GM23338 (cell line): ENCODE data around the gene FGFR3. TPM values are rescaled to one million over a fixed set of nuclear protein-coding genes. Genes with fewer than 3 reads are reported as not detected.

Experiments
- ATAC-seq: fragments of 200-7000 bp; cut with Tn5 transposase; 3 replicates; pipeline ENCODE4 v1.9.1; 2020
- DNase-seq: peaks from one replicate; pipeline ENCODE4 v3.0.0-alpha.2; 2015; ENCODE audit warnings: low spot score
- H2AFZ ChIP-seq: fragments of 200-600 bp; sonication (generic); 2 replicates; pipeline ENCODE4 v1.8.0; 2016; ENCODE audit warnings: antibody characterized with exemption, mild to moderate bottlenecking, moderate library complexity
- H3F3A ChIP-seq: fragments of 200-600 bp; sonication (generic); replicated peaks from 2 replicates; pipeline ENCODE4 v1.8.0; 2017; ENCODE audit warnings: antibody characterized with exemption, mixed run types, low read depth
- H3K27ac ChIP-seq: fragments of 200-600 bp; sonication (generic); 2 replicates; pipeline ENCODE4 v1.6.1; 2016; ENCODE audit warnings: low read depth
- H3K27me3 ChIP-seq: fragments of 200-600 bp; sonication (generic); 2 replicates; pipeline ENCODE4 v1.8.0; 2016; ENCODE audit warnings: mild to moderate bottlenecking, mixed run types, moderate library complexity; ENCODE audit not compliant: insufficient read depth
- H3K36me3 ChIP-seq: fragments of 200-600 bp; sonication (generic); 2 replicates; pipeline ENCODE4 v1.8.0; 2016; ENCODE audit warnings: mild to moderate bottlenecking; ENCODE audit not compliant: insufficient read depth
- H3K4me1 ChIP-seq: fragments of 200-600 bp; sonication (generic); 2 replicates; pipeline ENCODE4 v1.8.0; 2016; ENCODE audit warnings: mild to moderate bottlenecking, moderate library complexity; ENCODE audit not compliant: insufficient read depth
- H3K4me2 ChIP-seq: fragments of 200-600 bp; sonication (generic); 2 replicates; pipeline ENCODE4 v1.7.1; 2017; ENCODE audit warnings: mixed run types
- H3K4me3 ChIP-seq: fragments of 200-600 bp; sonication (generic); 2 replicates; pipeline ENCODE4 v1.6.1; 2016; ENCODE audit warnings: mixed run types
- H3K79me2 ChIP-seq: fragments of 200-600 bp; sonication (generic); replicated peaks from 2 replicates; pipeline ENCODE4 v1.8.0; 2017; ENCODE audit warnings: mild to moderate bottlenecking; ENCODE audit not compliant: insufficient read depth
- H3K9me2 ChIP-seq: fragments of 200-600 bp; sonication (generic); 2 replicates; pipeline ENCODE4 v1.8.0; 2017; ENCODE audit not compliant: insufficient read depth
- H4K20me1 ChIP-seq: fragments of 200-600 bp; sonication (generic); replicated peaks from 2 replicates; pipeline ENCODE4 v1.8.0; 2017; ENCODE audit warnings: mild to moderate bottlenecking; ENCODE audit not compliant: insufficient read depth
- H3K27ac Mint-ChIP-seq: 2 replicates; pipeline ENCODE4 v1.8.0; 2020; ENCODE audit warnings: inconsistent platforms, mild to moderate bottlenecking, moderate library complexity, mixed read lengths
- H3K27me3 Mint-ChIP-seq: 3 replicates; pipeline ENCODE4 v1.8.0; 2022; ENCODE audit warnings: low read depth, mild to moderate bottlenecking, moderate library complexity, mixed read lengths, inconsistent platforms; ENCODE audit not compliant: insufficient read depth, poor library complexity
- H3K36me3 Mint-ChIP-seq: 3 replicates; pipeline ENCODE4 v1.8.0; 2021; ENCODE audit warnings: low read depth, mild to moderate bottlenecking, inconsistent platforms, moderate library complexity, mixed read lengths
- H3K4me1 Mint-ChIP-seq: 3 replicates; pipeline ENCODE4 v1.8.0; 2020; ENCODE audit warnings: mild to moderate bottlenecking, inconsistent platforms, mixed read lengths
- H3K4me3 Mint-ChIP-seq: 3 replicates; pipeline ENCODE4 v1.8.0; 2021; ENCODE audit warnings: moderate library complexity, mild to moderate bottlenecking, inconsistent platforms, mixed read lengths
- H3K9me3 Mint-ChIP-seq: 3 replicates; pipeline ENCODE4 v1.8.0; 2020; ENCODE audit warnings: moderate library complexity, mild to moderate bottlenecking, inconsistent platforms, mixed read lengths
- CREB1 ChIP-seq: fragments of 250-450 bp; sonication (Bioruptor Pico); IDR thresholded peaks from 2 replicates; pipeline ENCODE4 v1.5.0; 2020; ENCODE audit warnings: low read depth, mild to moderate bottlenecking, moderate library complexity
- ETS1 ChIP-seq: IDR thresholded peaks from 2 replicates; pipeline ENCODE4 v1.6.1; 2016; ENCODE audit warnings: antibody characterized with exemption
- EZH2 ChIP-seq: fragments of 200-600 bp; sonication (generic); IDR thresholded peaks from one replicate; pipeline ENCODE4 v1.8.0; 2017; ENCODE audit warnings: antibody characterized with exemption, mild to moderate bottlenecking, low read depth; ENCODE audit not compliant: unreplicated experiment
- JUNB ChIP-seq: IDR thresholded peaks from one replicate; pipeline ENCODE4 v1.6.1; 2016; ENCODE audit warnings: antibody characterized with exemption; ENCODE audit not compliant: unreplicated experiment
- NANOG ChIP-seq: IDR thresholded peaks from 2 replicates; pipeline ENCODE4 v1.6.1; 2016; ENCODE audit warnings: antibody characterized with exemption, borderline replicate concordance
- POLR2AphosphoS5 ChIP-seq: IDR thresholded peaks from 2 replicates; pipeline ENCODE4 v1.6.1; 2016; ENCODE audit warnings: antibody characterized with exemption, low read depth
- REST ChIP-seq: IDR thresholded peaks from one replicate; pipeline ENCODE4 v1.6.1; 2018; ENCODE audit warnings: antibody characterized with exemption; ENCODE audit not compliant: unreplicated experiment
- STAT1 ChIP-seq: IDR thresholded peaks from one replicate; pipeline ENCODE4 v1.6.1; 2016; ENCODE audit warnings: antibody characterized with exemption; ENCODE audit not compliant: unreplicated experiment
- ZNF114 ChIP-seq: fragments of 250-450 bp; sonication (Bioruptor Pico); IDR thresholded peaks from 2 replicates; pipeline ENCODE4 v1.5.0; 2020; ENCODE audit warnings: mild to moderate bottlenecking, moderate library complexity
- ZNF331 ChIP-seq: fragments of 250-450 bp; sonication (Bioruptor Pico); IDR thresholded peaks from 2 replicates; pipeline ENCODE4 v1.5.0; 2020; ENCODE audit warnings: low read depth, mild to moderate bottlenecking, moderate library complexity
- ZNF462 ChIP-seq: fragments of 250-450 bp; sonication (Bioruptor Pico); IDR thresholded peaks from 2 replicates; pipeline ENCODE4 v1.5.0; 2020; ENCODE audit warnings: mild to moderate bottlenecking, moderate library complexity
- polyA plus RNA-seq: library from polyadenylated mRNA; unstranded; fragments of >200 nt; fragmentation: Nextera tagmentation; extraction: Ambion mirVana; gene quantifications from 2 replicates; pipeline ENCODE4 v1.2.1, GENCODE V29; 2016
- total RNA-seq: library from RNA; depleted of rRNA; stranded (reverse); fragments of >200 nt; shearing (Covaris generic); gene quantifications from 2 replicates; pipeline ENCODE4 v1.2.3, GENCODE V29; 2014

The FGFR3 gene
- total and polyA plus RNA-seq, 2 experiments from 2014 or later: 3.6 to 17.4 TPM

- DNase-seq: no peak
- Mint-ChIP-seq H3K9me3 (no peaks in the 10 kb centered on the region), H3K4me1 (no peaks in the 10 kb centered on the region), H3K36me3 (no peaks in the 10 kb centered on the region; the same call in 2 of the 3 replicates), H3K4me3 (no peak overlapping the region), H3K27me3 (peaks cover 6% of the 10 kb centered on the region), H3K27ac (no peak overlapping the region)
- H3K4me1 ChIP-seq: no peaks in the 10 kb centered on the region
- H3K79me2 ChIP-seq: no peaks in the 10 kb centered on the region
- no peak overlapping the region for H3K4me3 ChIP-seq
- TF ChIP-seq JUNB (no peak), ZNF114 (no peak), STAT1 (no peak), POLR2AphosphoS5 (no peak), ZNF462 (no peak), ZNF331 (CRISPR knock-in tag) (no peak), CREB1 (CRISPR knock-in tag) (no peak), EZH2 (no peak), NANOG (no peak), ETS1 (no peak), REST (no peak)
- ATAC-seq: no peak
- H3K27ac ChIP-seq: no peak overlapping the region
- H3F3A ChIP-seq: 0 out of 2 replicates have a peak, but pooled peaks cover 4% of the 10 kb centered on the region
- no peaks in the 10 kb centered on the region for H3K9me2 ChIP-seq
- no peak overlapping the region for H2AFZ ChIP-seq
- no peaks in the 10 kb centered on the region for H3K36me3 ChIP-seq
- H4K20me1 ChIP-seq: no peaks in the 10 kb centered on the region
- no peaks in the 10 kb centered on the region for H3K27me3 ChIP-seq
- H3K4me2 ChIP-seq: no peak overlapping the region
These were observed 13.1 kb downstream of the FGFR3 start for GRCh38 chr4:1806223-1806564.
